Measurements from ENCODE around the gene TMEM179. TPM values are rescaled to one million over a fixed set of nuclear protein-coding genes. Genes with fewer than 3 reads are reported as not detected.

TMEM179 gene
- total and polyA plus RNA-seq, 10 of the 15 experiments (the other 5 are each of a cell fraction or from before 2014, with no cell fraction given) = not detected

DNA sequence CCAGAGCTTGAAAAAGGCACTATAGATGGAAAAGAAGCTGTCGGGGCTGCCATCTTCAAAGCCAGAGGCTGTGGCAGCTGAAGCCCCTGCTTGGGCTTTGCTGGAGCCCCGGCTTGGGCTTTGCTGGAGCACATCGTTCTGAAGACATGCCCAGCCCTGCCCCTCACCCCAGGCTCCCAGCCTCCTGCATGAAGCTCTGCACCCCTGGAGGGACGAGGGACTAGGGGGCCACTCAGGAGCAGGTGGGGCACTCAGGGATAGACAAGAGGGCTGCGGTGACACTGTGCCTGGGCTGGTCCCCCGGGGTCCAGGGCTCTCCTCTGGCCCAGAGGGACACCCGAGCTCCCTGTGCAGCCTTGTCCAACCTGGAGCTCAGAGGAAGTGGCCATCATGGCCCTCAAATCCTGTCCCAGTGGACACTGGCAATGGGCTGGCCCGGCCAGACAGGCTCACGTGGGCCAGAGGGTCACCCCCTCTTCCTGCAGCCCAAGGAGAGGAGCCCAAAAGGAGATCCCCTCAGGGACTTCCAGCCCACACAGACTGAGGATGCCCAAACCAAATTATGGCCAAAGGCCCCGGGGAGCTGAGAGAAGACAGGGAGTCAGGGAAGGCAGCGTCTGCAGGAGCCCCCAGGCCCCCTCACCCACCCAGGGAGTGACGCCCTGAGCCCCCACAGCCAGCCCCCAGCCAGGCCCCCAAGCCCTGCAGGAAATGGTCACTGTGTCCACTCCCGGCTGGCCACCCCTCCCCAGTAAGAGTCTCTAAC lies 48.1 kb downstream of the TMEM179 start:
- Histone ChIP-seq H3K36me3 (ENCODE audit: control insufficient read depth in 2 of 2, insufficient read depth in 2 of 2, low read length in 1 of 2) (no peaks in the 10 kb centered on the region), H2AFZ (ENCODE audit: control insufficient read depth, low read depth, low read length) (no peak overlapping the region), H3K4me2 (ENCODE audit: control insufficient read depth, insufficient read depth) (no peak overlapping the region), H3K9me3 (replicated peaks; ENCODE audit: control insufficient read depth, insufficient read depth, low read length) (no peaks in the 10 kb centered on the region), H3K79me2 (ENCODE audit: control insufficient read depth, insufficient read depth, low read length) (no peaks in the 10 kb centered on the region), H3K27me3 (replicated peaks in 1 of 2; ENCODE audit: control insufficient read depth in 2 of 2, insufficient read depth in 2 of 2, low read length in 1 of 2) (peaks cover 0 to 4% of the 10 kb centered on the region in 2 experiments; a peak in 2 of 4 replicates), H3K9ac (ENCODE audit: control insufficient read depth, insufficient read depth, low read length) (no peak overlapping the region), H3K27ac (ENCODE audit: control insufficient read depth, insufficient read depth) (no peak overlapping the region), H3K4me1 (ENCODE audit: control insufficient read depth, insufficient read depth, low read length) (no peaks in the 10 kb centered on the region), H3K4me3 (no peak overlapping the region), H4K20me1 (ENCODE audit: control insufficient read depth, insufficient read depth) (no peaks in the 10 kb centered on the region)
- RAD21 ChIA-PET (ENCODE audit: unreplicated experiment) = no interaction called here
- DNase-seq (ENCODE audit: low read depth, low spot score) = no peak
- CTCF ChIA-PET = no interaction called here
- POLR2A ChIA-PET = interaction anchor here (0.5 kb wide), 1 partner anchor 203 kb away, joined by 3 read pairs; no protein-coding TSS in a partner anchor
- WGBS (ENCODE audit: insufficient coverage, insufficient replicate concordance, low lambda C conversion rate, missing lambda C conversion rate) = 11% methylated on average over 11 of the region's 13 CpGs
- ATAC-seq = no peak
- no peak for FAIRE-seq
- SMC1A ChIA-PET (ENCODE audit: uncharacterized antibody, unreplicated experiment) = no interaction called here
- BruUV-seq (replicated peaks) = no TSS peak
- in situ Hi-C loops (cut with MboI) = no loop called here
- intact Hi-C loops (cut with micrococcal nuclease; ENCODE audit: unreplicated experiment) = no loop called here
- TF ChIP-seq, protein P1, sequence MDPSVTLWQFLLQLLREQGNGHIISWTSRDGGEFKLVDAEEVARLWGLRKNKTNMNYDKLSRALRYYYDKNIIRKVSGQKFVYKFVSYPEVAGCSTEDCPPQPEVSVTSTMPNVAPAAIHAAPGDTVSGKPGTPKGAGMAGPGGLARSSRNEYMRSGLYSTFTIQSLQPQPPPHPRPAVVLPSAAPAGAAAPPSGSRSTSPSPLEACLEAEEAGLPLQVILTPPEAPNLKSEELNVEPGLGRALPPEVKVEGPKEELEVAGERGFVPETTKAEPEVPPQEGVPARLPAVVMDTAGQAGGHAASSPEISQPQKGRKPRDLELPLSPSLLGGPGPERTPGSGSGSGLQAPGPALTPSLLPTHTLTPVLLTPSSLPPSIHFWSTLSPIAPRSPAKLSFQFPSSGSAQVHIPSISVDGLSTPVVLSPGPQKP (IDR thresholded peaks at IDR 0.05; ENCODE audit: low read depth, low read length) = no peak
- TF ChIP-seq STAT3 (IDR thresholded peaks at IDR 0.05; ENCODE audit: low read depth, low read length) (no peak), NRF1 (conservative IDR thresholded peaks at IDR 0.05; ENCODE audit: low read depth, low read length) (no peak), NR2F1 (conservative IDR thresholded peaks at IDR 0.05) (no peak), HDAC2 (IDR thresholded peaks at IDR 0.05) (no peak), BCL11A (IDR thresholded peaks at IDR 0.05; ENCODE audit: low read depth, low read length) (no peak), TCF12 (IDR thresholded peaks at IDR 0.05; ENCODE audit: low read depth, low read length) (no peak)
- TF ChIP-seq, protein P2, sequence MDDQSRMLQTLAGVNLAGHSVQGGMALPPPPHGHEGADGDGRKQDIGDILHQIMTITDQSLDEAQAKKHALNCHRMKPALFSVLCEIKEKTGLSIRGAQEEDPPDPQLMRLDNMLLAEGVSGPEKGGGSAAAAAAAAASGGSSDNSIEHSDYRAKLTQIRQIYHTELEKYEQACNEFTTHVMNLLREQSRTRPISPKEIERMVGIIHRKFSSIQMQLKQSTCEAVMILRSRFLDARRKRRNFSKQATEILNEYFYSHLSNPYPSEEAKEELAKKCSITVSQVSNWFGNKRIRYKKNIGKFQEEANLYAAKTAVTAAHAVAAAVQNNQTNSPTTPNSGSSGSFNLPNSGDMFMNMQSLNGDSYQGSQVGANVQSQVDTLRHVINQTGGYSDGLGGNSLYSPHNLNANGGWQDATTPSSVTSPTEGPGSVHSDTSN (IDR thresholded peaks at IDR 0.05; ENCODE audit: insufficient replicate concordance, low read depth, low read length) = no peak
- TF ChIP-seq, protein P3, sequence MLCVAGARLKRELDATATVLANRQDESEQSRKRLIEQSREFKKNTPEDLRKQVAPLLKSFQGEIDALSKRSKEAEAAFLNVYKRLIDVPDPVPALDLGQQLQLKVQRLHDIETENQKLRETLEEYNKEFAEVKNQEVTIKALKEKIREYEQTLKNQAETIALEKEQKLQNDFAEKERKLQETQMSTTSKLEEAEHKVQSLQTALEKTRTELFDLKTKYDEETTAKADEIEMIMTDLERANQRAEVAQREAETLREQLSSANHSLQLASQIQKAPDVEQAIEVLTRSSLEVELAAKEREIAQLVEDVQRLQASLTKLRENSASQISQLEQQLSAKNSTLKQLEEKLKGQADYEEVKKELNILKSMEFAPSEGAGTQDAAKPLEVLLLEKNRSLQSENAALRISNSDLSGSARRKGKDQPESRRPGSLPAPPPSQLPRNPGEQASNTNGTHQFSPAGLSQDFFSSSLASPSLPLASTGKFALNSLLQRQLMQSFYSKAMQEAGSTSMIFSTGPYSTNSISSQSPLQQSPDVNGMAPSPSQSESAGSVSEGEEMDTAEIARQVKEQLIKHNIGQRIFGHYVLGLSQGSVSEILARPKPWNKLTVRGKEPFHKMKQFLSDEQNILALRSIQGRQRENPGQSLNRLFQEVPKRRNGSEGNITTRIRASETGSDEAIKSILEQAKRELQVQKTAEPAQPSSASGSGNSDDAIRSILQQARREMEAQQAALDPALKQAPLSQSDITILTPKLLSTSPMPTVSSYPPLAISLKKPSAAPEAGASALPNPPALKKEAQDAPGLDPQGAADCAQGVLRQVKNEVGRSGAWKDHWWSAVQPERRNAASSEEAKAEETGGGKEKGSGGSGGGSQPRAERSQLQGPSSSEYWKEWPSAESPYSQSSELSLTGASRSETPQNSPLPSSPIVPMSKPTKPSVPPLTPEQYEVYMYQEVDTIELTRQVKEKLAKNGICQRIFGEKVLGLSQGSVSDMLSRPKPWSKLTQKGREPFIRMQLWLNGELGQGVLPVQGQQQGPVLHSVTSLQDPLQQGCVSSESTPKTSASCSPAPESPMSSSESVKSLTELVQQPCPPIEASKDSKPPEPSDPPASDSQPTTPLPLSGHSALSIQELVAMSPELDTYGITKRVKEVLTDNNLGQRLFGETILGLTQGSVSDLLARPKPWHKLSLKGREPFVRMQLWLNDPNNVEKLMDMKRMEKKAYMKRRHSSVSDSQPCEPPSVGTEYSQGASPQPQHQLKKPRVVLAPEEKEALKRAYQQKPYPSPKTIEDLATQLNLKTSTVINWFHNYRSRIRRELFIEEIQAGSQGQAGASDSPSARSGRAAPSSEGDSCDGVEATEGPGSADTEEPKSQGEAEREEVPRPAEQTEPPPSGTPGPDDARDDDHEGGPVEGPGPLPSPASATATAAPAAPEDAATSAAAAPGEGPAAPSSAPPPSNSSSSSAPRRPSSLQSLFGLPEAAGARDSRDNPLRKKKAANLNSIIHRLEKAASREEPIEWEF (IDR thresholded peaks at IDR 0.05; ENCODE audit: insufficient replicate concordance, low read depth, low read length) = no peak
